ENCODE results near the gene CRTC2. TPM values are rescaled to one million over a fixed set of nuclear protein-coding genes. Genes with fewer than 3 reads are reported as not detected.
A peak's percentile ranks its signal among the peaks of the same experiment; 100 is the strongest.
"Not testable (repeated sequence)": the region's sequence is repeated elsewhere in the genome, so short reads cannot be mapped to it uniquely, and the experiment has no call there.

CRTC2 gene, protein sequence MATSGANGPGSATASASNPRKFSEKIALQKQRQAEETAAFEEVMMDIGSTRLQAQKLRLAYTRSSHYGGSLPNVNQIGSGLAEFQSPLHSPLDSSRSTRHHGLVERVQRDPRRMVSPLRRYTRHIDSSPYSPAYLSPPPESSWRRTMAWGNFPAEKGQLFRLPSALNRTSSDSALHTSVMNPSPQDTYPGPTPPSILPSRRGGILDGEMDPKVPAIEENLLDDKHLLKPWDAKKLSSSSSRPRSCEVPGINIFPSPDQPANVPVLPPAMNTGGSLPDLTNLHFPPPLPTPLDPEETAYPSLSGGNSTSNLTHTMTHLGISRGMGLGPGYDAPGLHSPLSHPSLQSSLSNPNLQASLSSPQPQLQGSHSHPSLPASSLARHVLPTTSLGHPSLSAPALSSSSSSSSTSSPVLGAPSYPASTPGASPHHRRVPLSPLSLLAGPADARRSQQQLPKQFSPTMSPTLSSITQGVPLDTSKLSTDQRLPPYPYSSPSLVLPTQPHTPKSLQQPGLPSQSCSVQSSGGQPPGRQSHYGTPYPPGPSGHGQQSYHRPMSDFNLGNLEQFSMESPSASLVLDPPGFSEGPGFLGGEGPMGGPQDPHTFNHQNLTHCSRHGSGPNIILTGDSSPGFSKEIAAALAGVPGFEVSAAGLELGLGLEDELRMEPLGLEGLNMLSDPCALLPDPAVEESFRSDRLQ
- polyA plus RNA-seq (ENCODE audit: insufficient read depth in 1 of 5, insufficient read length in 5 of 5, low replicate concordance in 1 of 5): 10 to 100 TPM; 38.8 to 64.2 (median 50.4) TPM
- long read RNA-seq, donor 1, partial matches to known transcripts: 30 of 34 reads
- long read RNA-seq, donor 1, other reads (novel, unspliced or antisense): 0 of 34 reads
- long read RNA-seq, donor 2, partial matches to known transcripts: 0 of 2 reads
- long read RNA-seq, donor 2, other reads (novel, unspliced or antisense): 0 of 2 reads
- long read RNA-seq, donor 3, partial matches to known transcripts: 16 of 17 reads
- long read RNA-seq, donor 3, other reads (novel, unspliced or antisense): 0 of 17 reads
- long read RNA-seq, donor 4, partial matches to known transcripts: 7 of 10 reads
- long read RNA-seq, donor 4, other reads (novel, unspliced or antisense): 0 of 10 reads
- long read RNA-seq, donor 5, partial matches to known transcripts: 16 of 20 reads
- long read RNA-seq, donor 5, other reads (novel, unspliced or antisense): 0 of 20 reads
- long read RNA-seq, donor 6, partial matches to known transcripts: 8 of 12 reads
- long read RNA-seq, donor 6, other reads (novel, unspliced or antisense): 0 of 12 reads
- long read RNA-seq, donor 7, partial matches to known transcripts: 0 of 7 reads
- long read RNA-seq, donor 7, other reads (novel, unspliced or antisense): 0 of 7 reads
- long read RNA-seq, donor 8: 0 reads

DNA sequence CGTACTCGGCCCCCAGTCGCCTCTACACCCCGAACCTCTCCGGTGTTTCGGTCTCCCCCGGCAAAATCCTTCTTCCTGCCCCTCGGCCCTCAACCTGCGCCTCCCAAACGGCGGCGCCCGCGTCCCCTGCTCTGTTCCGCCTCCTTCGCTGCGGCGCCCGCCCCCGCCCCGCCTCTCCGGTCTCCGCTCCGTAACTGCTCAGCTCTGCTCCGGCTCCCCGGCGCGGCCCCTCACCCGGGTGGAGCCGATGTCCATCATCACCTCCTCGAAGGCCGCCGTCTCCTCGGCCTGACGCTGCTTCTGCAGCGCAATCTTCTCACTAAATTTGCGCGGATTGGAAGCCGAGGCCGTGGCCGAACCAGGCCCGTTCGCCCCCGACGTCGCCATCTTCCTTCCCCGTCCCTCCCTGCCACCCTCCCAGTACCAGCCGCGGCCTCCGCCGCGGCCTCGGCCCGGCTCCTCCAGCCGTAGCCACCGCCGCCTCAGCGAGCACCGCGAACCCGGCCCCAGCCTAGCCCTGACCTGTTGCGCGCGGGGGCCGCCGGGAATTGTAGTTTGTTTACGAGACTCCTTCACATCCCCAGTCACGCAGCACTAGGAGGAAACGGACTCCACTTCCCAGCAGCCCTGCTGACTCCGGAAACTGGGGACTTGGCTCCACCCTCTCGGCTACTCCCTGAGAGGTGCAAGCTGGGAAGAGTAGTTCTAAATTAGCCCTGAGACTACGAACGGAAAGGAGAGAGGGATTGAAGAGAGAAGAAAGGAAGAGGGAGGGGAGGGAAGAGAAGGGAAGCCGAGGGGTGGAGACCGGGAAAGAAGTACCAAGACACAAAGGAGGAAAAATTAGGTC lies at the start of gene CRTC2:
Gene CRTC2 (minus strand): TSS at position 502 of the 850 bp plus-strand sequence. CDS start 115 bp downstream, at position 387.
- DNase-seq: peak; percentile 95 to 96

DNA sequence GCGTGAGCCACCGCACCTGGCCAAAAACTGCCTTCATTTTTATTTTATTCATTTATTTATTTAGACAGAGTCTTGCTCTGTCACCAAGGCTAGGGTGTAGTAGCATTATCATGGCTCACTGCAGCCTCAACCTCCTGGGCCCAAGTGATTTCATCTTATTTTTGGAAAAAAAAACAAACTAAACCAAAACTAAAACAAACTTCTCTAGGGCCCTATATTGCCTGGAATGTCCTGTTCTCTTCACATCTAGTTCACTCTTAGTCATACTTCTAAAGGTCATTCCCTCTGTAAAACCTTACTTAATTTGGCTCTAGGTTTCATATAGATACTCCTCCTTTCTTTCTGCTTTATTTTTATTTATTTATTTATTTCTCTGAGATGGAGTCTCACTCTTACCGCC lies 47.7 kb upstream of the CRTC2 start:
- no peak for DNase-seq

DNA sequence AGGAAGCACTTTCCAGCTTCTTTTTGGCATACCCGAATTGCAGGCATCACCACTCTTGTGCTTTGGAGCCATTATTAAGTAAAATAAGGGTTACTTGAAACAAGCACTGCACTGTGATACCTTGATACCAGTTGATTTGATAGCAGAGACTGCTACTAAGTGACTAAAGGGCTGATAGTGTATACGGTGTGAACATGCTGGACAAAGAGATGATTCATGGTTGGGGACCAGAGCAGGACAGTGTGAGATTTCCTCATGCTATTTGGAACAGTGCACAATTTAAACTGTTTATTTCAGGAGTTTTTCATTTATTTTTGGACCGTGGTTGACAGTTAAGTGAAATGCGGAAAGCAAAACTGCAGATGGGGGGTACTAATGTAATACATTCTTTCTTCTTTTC lies 42.0 kb upstream of the CRTC2 start:
- no peak for DNase-seq

DNA sequence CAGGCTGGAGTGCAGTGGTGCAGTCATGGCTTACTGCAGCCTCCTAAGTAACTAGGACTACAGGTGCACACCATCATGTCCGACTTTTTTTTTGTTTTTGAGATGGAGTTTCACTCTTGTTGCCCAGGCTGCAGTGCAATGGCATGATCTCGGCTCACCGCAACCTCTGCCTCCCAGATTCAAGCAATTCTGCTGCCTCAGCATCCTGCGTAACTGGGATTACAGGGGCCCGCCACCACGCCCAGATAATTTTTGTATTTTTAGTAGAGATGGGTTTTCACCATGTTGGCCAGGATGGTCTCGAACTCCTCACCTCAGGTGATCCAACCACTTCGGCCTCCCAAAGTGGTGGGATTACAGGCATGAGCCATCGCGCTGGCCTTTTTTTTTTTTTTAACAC lies 38.5 kb upstream of the CRTC2 start:
- not testable (repeated sequence) for DNase-seq

DNA sequence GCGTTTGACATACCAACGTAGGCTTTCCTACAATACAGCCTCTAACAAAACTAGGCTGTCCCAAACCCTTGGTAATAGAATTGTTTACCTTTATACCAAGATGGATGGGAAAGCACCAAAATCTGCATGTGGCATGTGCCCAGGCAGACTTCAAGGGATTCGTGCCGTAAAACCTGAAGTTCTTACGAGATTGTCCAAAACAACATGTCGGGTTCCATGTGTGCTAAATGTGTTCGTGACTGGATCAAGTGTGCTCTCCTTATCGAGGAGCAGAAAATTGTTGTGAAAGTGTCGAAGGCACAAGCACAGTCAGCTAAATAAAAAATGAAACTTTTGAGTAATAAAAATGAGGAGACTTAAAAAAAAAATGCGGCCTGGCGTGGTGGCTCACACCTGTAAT lies 37.2 kb upstream of the CRTC2 start:
- DNase-seq: no peak

DNA sequence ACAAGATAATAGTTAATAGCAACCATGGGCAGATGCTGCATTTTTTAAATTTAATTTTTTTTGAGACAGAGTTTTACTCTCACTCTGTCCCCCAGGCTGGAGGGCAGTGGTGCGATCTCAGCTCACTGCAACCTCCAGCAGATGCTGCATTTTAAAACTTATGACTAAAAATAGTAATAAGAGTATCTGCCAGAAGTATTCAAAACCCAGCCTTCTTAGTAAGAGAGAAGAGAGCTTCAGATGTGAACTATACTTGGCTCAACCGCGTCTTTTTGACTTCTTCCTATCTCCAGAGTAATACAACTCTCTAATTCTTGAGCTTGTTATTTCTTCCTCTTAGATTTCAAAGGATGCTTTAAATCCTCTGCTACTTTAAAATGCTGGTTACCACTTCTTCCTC lies 36.8 kb upstream of the CRTC2 start:
- DNase-seq: no peak

DNA sequence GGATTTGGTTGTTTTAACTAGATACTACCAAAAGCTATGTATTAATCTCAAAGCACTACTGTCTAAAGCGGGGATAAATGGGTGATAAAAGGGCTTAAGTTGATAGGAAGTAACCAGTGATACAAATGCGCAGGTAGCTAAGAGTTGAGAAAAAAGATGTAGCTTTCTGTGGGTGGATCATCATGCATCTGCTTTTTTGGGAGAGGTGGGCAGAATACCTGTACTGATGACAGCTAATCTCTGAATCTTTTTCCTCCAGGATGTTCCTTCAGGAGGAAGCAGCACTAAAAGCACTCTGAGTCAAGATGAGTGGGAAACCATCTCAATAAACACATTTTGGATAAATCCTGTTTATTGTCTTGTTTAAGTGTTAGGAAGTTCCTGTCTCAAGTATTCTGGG lies 33.4 kb upstream of the CRTC2 start:
- no peak for DNase-seq

DNA sequence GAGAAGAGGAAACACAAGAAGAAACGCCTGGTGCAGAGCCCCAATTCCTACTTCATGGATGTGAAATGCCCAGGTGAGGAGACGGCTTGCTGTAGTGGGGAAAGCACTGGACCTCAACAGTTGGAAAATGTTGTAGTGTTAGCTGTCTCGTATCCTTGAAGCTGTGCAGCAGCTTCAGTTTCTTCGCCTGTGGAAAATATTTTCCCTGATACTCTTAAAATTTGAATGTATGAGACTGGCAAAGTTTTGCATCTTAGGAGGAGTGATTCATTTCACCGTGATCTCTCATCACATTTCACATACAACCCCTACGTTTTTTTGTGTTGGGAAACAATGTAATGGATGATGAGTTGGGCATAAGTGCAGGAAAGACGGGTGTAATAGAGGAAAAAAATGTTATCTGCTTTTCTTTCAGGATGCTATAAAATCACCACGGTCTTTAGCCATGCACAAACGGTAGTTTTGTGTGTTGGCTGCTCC lies 32.8 kb upstream of the CRTC2 start:
- no peak for DNase-seq

DNA sequence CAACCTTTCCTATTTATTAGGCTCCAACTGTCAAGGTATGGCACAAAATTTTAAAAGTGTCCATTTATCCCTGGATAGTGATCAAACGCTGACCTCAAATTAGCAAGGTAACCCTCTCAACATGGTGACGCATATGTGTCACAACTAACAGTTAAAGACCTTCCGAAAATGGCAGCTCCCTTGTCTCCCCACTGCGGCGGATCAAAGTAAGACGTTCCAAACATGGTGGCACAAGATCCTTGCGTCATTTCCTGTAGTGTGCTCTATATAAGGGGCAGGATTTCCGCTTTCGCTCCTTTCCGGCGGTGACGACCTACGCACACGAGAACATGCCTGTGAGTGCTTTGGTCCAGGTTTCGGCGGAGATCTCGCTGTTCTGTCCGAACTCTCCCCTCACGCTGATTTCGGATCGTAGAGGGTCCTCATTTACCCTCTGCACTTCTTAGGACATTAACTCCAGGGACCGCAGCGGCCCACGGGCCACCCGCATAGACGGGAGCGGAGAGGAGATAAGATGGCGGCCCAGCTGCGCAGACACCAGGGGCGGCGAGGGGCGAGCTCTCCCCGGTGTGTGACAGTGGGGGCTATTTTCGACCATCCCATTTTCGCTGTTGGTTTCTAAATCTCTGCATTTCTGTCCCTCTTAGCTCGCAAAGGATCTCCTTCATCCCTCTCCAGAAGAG lies 32.2 kb upstream of the CRTC2 start, which contains the start of gene RPS27:
Gene RPS27 (plus strand): TSS at position 295 of the 683 bp plus-strand sequence. CDS start 35 bp downstream, at position 330.
- peak; percentile 94 to 97 for DNase-seq

DNA sequence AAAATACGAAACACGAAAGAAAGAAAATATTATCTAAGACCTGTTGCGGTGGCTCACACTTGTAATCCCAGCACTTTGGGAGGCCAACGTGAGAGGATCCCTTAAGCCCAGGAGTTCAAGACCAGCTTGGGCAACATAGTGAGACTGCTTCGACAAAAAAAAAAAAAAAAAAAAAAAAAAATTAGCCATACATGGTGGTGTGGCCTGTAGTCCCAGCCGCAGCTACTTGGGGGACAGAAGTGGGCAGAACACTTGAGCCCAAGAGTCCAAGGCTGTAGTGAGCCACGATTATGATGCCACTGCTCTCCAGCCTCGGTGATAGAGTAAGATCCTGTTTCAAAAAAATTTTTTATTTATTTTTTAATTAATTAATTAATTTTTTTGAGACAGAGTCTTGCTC lies 29.2 kb upstream of the CRTC2 start:
- no peak for DNase-seq

DNA sequence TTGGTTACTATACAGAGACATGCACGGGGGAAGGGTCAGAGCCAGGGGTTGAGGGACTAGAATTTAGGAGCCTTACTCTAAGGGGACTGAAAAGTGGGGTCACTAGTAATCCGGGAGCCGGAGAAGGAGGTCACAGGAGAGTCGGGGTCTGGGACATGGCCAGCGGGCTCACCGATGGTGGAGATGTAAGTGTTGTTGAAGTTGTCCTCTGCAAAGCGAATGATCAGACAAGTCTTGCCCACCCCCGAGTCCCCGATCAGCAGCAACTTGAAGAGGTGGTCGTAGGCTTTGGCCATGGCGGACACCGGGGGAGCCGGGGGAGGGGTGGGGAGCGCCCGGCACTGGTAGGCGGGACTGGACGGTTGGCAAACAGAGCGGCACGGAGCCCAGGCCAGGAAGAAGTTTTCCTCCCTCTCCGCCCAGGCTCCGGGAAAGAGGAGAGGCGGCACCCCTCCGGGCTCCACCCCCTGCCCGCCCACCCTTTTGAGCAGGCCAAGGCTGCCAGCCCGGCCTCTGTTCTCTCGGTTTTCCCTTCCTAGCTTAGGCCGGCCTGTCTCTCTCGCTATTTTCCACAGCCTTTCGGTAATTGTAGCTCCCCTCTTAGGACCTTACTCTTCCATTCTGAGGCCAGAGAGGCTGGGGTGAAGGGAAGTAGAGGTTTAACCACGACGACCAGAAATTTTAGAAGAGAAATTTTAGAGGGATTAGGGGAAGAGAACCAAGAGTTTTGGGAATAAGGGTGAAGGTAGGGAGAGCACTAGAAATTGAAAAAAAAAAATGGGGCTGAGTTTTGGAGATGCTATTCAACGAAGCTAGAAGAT lies 27.7 kb upstream of the CRTC2 start, which contains the start of gene RAB13:
Gene RAB13 (minus strand): TSS at position 399 of the 821 bp plus-strand sequence. CDS start 103 bp downstream, at position 296.
- peak; percentile 80 to 81 for DNase-seq

DNA sequence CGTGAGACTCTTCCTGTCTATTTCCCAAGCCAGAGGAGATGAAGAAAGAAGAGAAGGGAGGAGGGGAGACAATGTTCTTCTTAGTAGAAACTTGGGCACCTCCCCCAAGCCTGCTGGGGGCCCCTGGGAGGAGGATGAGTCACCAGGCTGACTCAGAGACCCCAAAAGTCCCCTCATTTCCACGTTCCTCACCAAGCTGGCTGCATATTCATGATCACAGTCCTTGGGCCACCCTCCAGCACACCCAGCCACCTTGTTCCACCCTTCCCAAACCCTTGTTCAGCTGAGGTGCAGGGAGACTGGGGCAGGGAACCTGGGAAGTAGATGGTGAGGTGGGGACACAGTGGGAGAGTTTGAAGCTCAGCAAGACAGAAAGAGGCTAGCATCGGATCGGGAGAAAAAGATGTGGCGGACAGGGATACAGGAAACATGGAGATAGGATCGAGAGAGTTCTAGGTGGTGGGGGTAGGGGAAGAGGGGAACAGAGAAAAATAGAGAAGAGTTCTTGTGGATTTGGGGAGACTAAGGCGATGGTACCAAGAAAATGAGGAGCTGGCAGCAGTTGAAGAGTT lies 27.0 kb upstream of the CRTC2 start:
- DNase-seq: no peak

DNA sequence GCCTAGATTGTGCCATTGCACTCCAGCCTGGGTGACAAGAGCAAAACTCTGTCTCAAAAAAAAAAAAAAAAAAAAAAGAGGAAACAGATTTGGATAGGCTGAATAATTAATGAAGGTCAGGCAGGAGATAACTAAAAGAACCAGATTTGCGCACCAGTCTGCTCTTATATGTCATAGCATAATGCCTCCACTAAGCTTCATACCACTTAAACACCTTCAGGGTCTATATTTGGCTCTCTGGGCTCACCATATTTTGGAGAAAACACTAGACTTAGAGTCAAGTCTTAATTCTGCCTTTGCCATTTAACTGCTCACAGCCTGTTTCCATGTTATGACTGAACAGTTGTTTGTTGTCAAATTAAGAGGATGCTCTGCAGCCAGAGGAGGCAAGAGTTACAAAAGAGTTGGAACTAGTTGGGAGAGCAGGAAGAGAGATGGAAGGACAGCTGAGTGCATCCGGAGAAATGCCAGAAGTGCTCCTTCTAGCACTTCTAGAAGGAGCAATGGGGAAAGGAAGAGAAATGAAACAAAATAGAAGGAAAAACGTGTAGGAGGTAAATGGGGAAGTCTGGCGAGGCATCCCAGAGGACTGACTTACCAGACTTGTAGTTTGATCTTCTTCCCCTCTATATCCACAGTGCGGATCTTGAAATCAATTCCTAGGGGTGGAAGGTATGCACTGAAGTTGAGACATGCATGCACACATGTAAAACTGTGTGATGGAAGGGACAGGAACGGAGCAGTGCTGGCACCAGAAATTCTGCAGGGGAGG lies 25.9 kb upstream of the CRTC2 start:
- peak in 1 of 2 donors; percentile 38 for DNase-seq

DNA sequence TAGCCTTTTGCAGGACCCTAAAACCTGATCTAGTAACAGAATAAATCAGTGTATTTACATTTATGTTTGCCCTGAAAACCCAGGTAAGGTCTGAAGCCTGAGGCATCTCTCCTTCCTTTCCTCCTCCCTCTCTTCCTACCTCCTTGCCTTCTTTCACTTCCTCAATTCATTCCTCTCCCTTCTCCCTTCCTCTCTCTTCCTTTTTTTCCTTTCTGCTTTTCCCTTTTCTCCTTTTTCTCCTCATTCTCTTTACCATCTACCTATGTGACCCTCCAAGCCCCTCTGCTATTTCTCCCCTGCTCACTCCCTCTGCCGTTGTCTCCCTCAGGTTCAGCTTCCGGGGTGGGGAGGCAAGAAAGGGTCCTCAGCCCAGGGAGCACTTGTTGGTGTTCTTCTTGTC lies 23.3 kb upstream of the CRTC2 start:
- DNase-seq: not testable (repeated sequence)

DNA sequence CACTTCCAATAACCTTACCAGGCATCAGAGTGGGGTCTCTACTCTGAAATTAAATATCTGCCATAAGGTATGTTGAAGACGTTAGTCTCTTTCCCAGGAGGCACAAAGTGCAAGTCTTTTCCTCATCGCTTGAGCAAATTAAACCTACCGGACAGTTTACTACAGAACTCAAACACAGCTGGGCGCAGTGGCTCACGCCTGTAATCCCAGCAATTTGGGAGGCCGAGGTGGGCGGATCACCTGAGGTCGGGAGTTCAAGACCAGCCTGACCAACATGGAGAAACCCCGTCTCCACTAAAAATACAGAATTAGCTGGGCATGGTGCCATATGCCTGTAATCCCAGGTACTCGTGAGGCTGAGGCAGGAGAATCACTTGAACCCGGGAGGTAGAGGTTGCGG lies 20.7 kb upstream of the CRTC2 start:
- DNase-seq: not testable (repeated sequence)

DNA sequence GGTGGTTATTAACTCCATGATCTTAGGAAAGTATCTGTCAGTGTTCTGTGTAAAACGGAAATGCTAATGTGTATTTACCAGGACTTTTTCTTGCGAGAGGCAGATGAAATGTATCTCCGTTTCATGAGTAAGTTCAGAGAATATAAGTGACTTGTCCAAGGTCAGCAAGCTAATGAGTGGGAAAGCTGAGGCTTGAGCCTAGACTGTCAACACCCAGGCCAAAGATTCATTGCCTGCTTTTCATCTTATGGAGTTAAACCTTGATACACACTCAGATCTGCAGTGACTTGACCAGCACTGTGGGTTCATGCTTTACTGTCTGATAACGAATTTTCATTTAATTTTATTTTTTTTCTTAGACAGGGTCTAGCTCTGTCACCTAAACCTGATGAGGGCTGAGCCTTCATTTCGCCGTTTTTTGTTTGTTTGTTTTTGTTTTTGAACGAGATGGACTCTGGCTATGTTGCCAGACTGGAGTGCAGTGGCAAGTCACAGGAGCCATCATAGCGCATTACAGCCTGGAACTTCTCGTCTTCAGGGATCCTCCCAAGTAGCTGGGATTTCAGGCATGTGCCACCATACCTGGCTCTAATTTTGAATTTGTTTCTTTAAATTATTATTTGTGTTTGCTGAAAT lies 20.0 kb upstream of the CRTC2 start:
- no peak for DNase-seq
